GM18868 (cell line): ENCODE data around the gene PRAMEF5.
"Not testable (repeated sequence)": the region's sequence is repeated elsewhere in the genome, so short reads cannot be mapped to it uniquely, and the experiment has no call there.

Experiments used
- ATAC-seq: cut with Tn5 transposase; IDR thresholded peaks from one replicate; pipeline ENCODE4 v1.9.1; 2021; ENCODE audit warnings: mild to moderate bottlenecking, moderate library complexity; ENCODE audit not compliant: unreplicated experiment

Gene PRAMEF5

GRCh38 chr1:13253898-13254297 lies at the start of gene PRAMEF5:
Gene PRAMEF5 (plus strand): TSS chr1:13254198. CDS start chr1:13259269, 5,071 bp downstream.
- ATAC-seq = not testable (repeated sequence)

- ATAC-seq = not testable (repeated sequence)
Measured at GRCh38 chr1:13208712-13209111, 45.3 kb upstream of the PRAMEF5 start.

- ATAC-seq = not testable (repeated sequence)
Measured at GRCh38 chr1:13216619-13217018, 37.4 kb upstream of the PRAMEF5 start.

GRCh38 chr1:13219203-13219602 lies 34.8 kb upstream of the PRAMEF5 start:
- not testable (repeated sequence) for ATAC-seq

- ATAC-seq = not testable (repeated sequence)
Measured at GRCh38 chr1:13222788-13223187, 31.2 kb upstream of the PRAMEF5 start.

- no peak for ATAC-seq
Measured at GRCh38 chr1:13224480-13225060, 29.4 kb upstream of the PRAMEF5 start.

GRCh38 chr1:13225675-13226204 lies 28.3 kb upstream of the PRAMEF5 start, which contains the start of gene PRAMEF18:
Gene PRAMEF18 (minus strand): TSS chr1:13226154. CDS start chr1:13226106, 48 bp downstream.
- ATAC-seq = not testable (repeated sequence)

- ATAC-seq = not testable (repeated sequence)
Measured at GRCh38 chr1:13227271-13228055, 26.5 kb upstream of the PRAMEF5 start.

- no peak for ATAC-seq
Measured at GRCh38 chr1:13228343-13228781, 25.6 kb upstream of the PRAMEF5 start.

GRCh38 chr1:13230096-13230495 lies 23.9 kb upstream of the PRAMEF5 start:
- ATAC-seq = not testable (repeated sequence)

GRCh38 chr1:13230601-13231000 lies 23.4 kb upstream of the PRAMEF5 start:
- not testable (repeated sequence) for ATAC-seq

- not testable (repeated sequence) for ATAC-seq
Measured at GRCh38 chr1:13231061-13231750, 22.8 kb upstream of the PRAMEF5 start.

GRCh38 chr1:13232056-13232455 lies 21.9 kb upstream of the PRAMEF5 start:
- not testable (repeated sequence) for ATAC-seq

- not testable (repeated sequence) for ATAC-seq
Measured at GRCh38 chr1:13234057-13234456, 19.9 kb upstream of the PRAMEF5 start.

- ATAC-seq = not testable (repeated sequence)
Measured at GRCh38 chr1:13237572-13237971, 16.4 kb upstream of the PRAMEF5 start.

- not testable (repeated sequence) for ATAC-seq
Measured at GRCh38 chr1:13239633-13240032, 14.4 kb upstream of the PRAMEF5 start.

GRCh38 chr1:13243536-13244263 lies 10.3 kb upstream of the PRAMEF5 start:
- not testable (repeated sequence) for ATAC-seq

GRCh38 chr1:13245841-13246553 lies 8.0 kb upstream of the PRAMEF5 start:
- not testable (repeated sequence) for ATAC-seq

- not testable (repeated sequence) for ATAC-seq
Measured at GRCh38 chr1:13246554-13246871, 7.5 kb upstream of the PRAMEF5 start.

GRCh38 chr1:13247122-13247521 lies 6.9 kb upstream of the PRAMEF5 start:
- not testable (repeated sequence) for ATAC-seq
